GM19395 (cell line): ENCODE results near the gene MAPKBP1.

ENCODE experiments used
- ATAC-seq: cut with Tn5 transposase; IDR thresholded peaks from one replicate; pipeline ENCODE4 v1.9.1; 2021; ENCODE audit warnings: mild to moderate bottlenecking, moderate library complexity; ENCODE audit not compliant: unreplicated experiment

Gene MAPKBP1

DNA sequence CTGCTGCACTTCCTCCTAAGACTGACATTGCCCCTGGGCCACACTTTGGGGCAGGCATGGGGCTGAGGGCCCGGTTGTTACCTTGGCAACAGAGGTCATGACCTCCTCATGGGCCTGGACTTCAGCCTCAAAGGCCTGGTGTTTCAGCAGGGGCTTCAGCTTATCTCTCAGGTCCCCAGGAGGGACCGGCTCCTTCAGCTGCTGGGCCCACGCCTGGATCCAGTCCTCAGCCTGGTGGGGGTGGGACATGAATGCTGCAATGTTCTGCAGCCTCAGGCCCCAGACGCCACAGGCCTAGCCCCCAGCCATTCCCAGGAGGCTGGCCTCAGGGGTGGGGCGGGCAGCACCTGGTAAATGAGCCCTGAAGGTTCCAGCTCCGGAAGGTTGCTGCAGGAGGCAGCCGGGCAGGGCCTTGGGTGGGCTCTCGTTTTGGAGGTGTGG lies 92.0 kb downstream of the MAPKBP1 start:
- no peak for ATAC-seq

DNA sequence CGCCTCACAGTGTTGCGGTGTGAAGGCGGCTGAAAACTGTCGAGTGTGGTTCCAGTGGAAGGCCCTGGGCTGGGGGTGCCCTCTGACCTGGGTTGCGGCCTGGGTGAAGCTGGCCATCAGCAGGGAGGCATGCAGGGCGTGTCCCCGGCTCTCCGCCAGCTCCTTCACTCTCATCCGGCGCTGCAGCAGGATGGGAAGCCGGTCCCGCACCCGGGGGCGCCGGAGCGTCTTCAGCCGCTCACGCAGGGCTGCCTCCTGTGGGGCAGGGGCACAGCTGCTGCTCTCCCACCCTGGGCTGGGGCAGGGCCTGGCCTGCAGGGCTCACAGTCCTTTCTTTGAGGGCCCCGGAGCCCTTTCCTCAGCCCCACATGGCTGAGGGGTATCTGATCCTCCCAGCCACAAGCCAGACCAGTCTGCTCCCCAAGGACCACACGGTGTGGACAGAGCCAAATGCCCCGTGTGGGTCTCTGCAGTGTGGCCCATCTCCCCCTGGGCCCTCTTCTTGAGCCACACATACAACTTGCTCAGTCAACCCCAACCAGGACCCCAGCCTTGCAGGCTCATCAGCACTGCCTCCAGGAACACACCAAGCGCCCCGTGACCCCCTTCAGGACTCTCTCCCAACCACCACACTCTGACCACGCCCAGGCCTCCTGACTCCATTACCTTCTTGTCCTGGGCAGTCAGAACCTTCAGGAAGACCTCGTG lies 92.7 kb downstream of the MAPKBP1 start:
- no peak for ATAC-seq

DNA sequence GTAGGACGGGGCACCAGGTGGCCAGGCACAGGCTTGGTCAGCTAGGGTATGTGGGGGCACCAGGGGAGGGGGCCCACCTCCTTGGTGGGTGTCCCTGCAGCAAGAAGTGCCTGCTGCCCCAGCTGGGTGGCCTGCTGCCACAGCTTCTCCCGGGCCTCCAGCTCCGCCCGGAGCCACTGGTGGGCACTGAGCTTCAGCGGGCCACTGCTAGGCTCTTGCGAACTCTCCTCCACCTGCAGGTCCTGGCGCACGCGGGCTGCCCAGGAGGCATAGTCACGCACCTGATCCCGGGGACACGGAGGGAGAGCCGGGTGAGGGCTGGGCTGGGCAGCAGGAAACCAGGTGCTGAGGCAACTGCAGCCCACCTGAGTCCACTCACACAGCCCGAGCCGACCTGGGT lies 94.0 kb downstream of the MAPKBP1 start:
- ATAC-seq: no peak

DNA sequence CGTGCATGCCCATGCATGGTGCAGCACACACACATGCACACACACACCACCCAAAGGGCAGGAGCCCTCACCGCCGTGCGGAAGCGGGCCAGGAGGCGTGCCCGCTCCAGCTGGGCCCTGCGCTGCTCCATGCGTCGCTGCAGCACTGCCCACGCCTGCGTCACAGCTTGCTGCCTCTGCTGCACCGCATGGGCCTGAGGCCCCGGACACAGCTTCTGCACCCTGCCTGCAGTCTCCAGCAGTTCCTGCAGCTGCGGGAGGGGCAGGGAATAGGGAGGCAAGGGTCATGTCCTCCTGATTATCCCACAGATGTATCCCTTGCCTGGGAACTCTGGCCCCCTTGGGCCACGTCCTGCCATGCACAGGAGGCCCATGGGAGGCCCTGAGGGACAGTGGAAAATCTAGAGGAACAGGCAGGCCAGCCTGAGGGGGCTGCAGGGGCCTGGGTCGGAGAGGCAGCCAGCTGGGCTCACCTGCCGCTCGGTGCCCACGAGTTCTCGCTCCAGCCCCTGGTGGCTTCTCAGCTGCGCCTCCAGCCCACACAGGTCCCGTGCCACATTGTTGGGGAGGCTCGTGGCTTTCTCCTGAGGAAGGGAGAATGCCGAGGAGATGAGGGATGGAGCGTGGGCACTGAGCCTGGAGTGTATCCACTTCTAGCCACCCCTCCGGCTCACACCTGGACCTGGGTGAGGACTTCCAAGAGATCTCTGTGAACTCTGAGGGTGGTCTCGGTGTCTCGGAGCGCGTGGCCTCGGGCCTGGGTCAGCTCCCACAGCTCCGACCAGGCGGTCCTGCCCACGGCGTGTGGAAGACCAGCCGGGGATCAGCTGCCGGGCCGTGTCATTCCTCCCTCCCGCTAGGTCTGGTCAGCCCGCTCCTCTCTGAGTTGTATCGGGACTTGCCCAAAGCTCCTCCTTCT lies 95.7 kb downstream of the MAPKBP1 start:
- no peak for ATAC-seq

DNA sequence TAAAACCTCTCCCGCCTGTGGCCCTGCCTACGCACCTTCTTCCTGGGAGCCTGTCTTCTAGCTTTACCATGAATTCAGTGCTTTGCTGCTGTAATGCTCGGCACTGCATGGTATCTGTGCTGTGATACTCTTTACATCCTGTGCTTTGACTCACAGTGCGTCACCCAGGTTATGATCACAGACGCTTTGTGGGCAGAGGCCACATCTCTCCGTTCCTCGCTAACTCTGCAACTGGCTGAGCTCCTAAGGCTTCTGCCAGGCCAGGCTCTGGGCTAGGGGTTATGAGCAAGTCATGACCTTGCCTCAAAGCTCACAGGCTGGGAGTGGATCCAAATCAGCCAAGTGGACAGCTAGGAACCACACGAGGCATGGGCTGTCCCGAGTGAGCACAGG lies 96.4 kb downstream of the MAPKBP1 start:
- ATAC-seq: no peak

DNA sequence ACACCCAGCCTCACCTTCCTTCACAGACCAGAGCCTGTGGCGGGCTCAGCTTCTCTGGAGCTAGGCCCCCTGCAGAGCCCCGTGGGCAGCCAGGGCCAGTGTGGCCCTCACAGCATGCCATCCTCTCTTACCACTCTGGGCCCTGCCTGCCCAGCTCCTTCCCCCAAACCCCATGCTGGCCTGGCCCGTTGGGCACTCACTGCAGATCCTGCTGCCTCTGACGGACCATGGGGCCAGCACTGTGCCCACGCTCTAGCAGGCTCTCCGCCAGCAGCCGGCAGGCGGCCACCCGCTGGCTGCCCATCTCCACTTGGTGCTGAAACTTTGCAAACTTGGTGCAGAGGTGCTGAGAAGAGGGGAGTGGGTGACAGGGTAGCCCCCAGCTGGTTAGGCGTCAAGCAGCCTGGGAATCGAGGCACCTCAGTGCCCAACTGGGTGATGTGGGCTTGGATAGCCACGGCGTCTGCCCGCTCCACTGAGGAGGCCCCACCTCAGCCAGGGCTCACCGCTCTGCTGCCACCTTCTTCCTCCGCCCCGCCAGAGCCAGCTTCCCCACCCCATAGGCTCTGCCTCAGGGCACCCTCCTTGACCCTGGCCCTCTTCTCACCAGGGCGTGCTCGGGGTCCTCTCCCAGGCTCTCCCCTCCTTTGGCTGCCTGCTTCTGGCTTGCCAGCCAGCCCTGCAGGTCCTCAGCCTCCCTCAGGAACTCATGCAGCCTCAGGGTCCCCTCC lies 97.1 kb downstream of the MAPKBP1 start:
- no peak for ATAC-seq

DNA sequence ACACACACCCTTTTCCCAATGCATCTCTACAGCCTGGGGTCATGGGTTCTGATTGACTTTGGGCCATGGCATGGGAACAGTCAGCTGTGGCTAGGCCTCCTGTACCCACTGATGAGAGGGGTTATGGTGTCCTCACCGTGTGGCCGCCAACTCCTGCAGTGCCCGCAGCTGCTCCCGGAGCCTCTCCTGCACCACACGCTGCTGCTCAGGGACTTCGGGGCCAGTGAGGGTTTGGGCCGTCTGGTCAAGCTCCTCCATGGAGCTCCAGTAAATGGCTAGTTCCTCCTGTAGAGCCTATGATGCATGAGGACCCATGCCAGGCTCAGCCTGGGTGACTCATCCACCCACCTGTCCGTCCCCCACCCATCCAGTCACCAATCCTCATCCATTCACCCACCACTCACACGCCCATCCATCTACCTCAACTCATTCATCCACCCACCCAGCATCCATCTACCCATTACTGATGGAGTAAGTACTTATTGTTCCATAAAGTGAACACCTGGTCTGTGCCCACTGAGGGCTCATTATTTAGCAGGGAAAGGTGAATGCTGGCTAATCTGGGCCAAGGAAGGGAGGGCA lies 98.0 kb downstream of the MAPKBP1 start:
- ATAC-seq: no peak

DNA sequence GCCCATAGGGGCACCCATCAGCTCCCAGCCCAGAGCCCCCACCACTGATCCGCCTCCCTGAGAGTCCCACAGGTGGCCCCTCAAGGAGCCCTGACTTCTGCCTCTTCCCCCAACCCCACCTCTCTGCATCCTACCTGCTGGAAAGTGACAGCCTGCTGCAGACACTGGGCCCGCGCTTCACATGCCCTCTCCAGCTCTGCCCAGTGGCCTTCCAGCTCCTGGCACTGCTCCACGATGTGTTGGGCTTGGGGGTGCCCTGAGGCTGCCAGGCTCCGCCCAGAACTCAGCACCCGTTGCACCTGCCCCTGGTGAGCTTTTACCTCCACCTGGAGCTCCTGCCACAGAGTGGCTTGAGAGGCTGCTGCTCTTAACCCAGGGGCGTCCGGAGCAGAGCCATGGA lies 99.4 kb downstream of the MAPKBP1 start:
- ATAC-seq: no peak

DNA sequence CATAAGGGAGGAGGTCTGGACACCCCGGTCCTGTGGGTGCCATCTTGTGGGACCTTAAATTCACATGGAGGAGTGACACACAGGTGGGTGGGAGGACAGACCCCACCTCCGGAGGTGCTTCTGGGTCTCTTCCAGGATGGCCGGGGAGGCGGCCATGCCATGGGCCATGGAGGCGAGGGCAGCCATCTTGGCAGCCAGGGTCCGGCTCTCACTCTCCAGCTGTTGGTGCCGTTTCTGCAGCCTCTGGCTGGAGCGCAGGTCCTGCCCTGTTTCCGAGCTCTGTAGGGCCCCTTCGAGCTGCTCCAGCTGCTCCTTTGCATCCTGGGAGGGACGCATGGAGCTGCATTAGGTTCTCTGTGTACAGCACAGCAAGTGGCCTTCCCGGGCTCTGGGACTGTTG lies 100.5 kb downstream of the MAPKBP1 start:
- no peak for ATAC-seq

DNA sequence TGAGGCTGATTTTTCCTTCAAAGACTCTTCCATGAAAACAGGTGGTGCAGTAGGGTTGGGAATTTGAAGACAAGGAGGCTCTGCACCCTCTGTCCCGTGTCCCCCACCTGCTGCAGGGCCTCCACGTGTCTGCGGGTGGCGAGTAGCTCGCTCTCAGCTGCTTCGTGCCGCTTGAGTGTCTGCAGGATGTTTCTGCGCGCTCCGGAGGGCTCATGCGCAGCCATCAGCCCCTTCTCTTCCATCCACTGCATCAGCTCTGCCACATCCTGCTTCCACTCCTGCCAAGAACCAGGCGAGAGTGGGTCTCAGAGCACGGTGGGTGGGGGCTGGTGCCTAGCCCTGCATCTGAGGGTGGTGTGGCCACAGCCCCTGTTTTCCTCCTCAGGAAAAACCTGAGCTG lies 101.7 kb downstream of the MAPKBP1 start:
- ATAC-seq: no peak

DNA sequence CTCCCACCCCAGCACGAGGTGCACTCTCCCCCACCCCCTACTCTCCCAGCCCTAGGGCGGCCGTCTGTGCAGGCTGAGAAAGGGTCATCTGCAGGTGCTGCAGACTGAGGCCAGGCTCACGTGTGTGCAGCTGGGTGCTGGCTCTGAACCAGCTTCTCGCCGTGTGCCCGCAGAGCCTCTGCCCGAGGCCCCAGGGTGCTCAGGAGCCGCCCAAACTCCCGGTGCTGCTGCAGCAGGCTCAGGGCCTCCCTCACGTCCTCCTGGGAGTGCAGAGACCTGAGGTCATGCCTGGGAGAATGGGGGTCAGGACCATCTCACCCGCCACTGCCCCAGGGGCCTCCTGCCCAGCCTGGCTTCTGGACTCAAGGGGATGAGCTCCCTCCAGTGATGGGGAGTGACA lies 102.4 kb downstream of the MAPKBP1 start:
- ATAC-seq: no peak
